Astrocyte (in vitro differentiated cells and primary cell): ENCODE data around the gene WWC2. TPM values are rescaled to one million over a fixed set of nuclear protein-coding genes. Genes with fewer than 3 reads are reported as not detected.

Experiments used
- DNase-seq: peaks from one replicate; pipeline ENCODE4 v3.0.0-alpha.2; 2010; ENCODE audit warnings: low read depth
- FAIRE-seq: peaks from 2 replicates; lab custom pipeline; 2011; peaks lifted over from hg19 to GRCh38; lab: Jason Lieb, UNC
- H2AFZ ChIP-seq: 2 replicates; pipeline ENCODE4 v1.6.0; 2012; ENCODE audit warnings: low read depth, low read length, inconsistent platforms
- H3K27ac ChIP-seq: 2 replicates; pipeline ENCODE4 v1.5.1; 2011; ENCODE audit warnings: low read depth, low read length, inconsistent platforms
- H3K27me3 ChIP-seq: 2 replicates; pipeline ENCODE4 v1.6.0; 2011; ENCODE audit warnings: low read length, inconsistent platforms; ENCODE audit not compliant: insufficient read depth
- H3K36me3 ChIP-seq: 2 replicates; pipeline ENCODE4 v1.5.1; 2011; ENCODE audit warnings: low read length, inconsistent platforms; ENCODE audit not compliant: insufficient read depth
- H3K4me1 ChIP-seq: 2 replicates; pipeline ENCODE4 v1.5.1; 2011; ENCODE audit warnings: low read length, inconsistent platforms; ENCODE audit not compliant: insufficient read depth
- H3K4me2 ChIP-seq: 2 replicates; pipeline ENCODE4 v1.6.0; 2012; ENCODE audit warnings: low read length, inconsistent platforms
- H3K4me3 ChIP-seq: 2 replicates; pipeline ENCODE4 v1.5.1; 2011; ENCODE audit warnings: low read depth, mild to moderate bottlenecking, low read length, inconsistent platforms; ENCODE audit not compliant: insufficient read depth
- H3K79me2 ChIP-seq: 2 replicates; pipeline ENCODE4 v1.6.0; 2012; ENCODE audit warnings: mild to moderate bottlenecking, low read length, inconsistent platforms; ENCODE audit not compliant: insufficient read depth
- H3K9ac ChIP-seq: 2 replicates; pipeline ENCODE4 v1.6.0; 2012; ENCODE audit warnings: mild to moderate bottlenecking, low read length, inconsistent platforms
- H3K9me3 ChIP-seq: 2 replicates; pipeline ENCODE4 v1.5.1; 2012; ENCODE audit warnings: low read depth, mild to moderate bottlenecking, low read length, inconsistent platforms; ENCODE audit not compliant: insufficient read depth
- H4K20me1 ChIP-seq: 2 replicates; pipeline ENCODE4 v1.6.0; 2012; ENCODE audit warnings: low read length, inconsistent platforms; ENCODE audit not compliant: insufficient read depth
- H3K27ac Mint-ChIP-seq: one replicate; pipeline ENCODE4 v1.8.0; 2021; ENCODE audit warnings: mild to moderate bottlenecking, mixed read lengths; ENCODE audit not compliant: unreplicated experiment
- H3K27me3 Mint-ChIP-seq: one replicate; pipeline ENCODE4 v1.8.0; 2021; ENCODE audit warnings: low read depth, mixed read lengths; ENCODE audit not compliant: unreplicated experiment
- H3K36me3 Mint-ChIP-seq: one replicate; pipeline ENCODE4 v1.8.0; 2021; ENCODE audit warnings: low read depth, mixed read lengths; ENCODE audit not compliant: unreplicated experiment
- H3K4me1 Mint-ChIP-seq: one replicate; pipeline ENCODE4 v1.8.0; 2021; ENCODE audit warnings: low read depth, mixed read lengths; ENCODE audit not compliant: unreplicated experiment
- H3K4me3 Mint-ChIP-seq: one replicate; pipeline ENCODE4 v1.8.0; 2021; ENCODE audit warnings: mild to moderate bottlenecking, moderate library complexity, mixed read lengths; ENCODE audit not compliant: unreplicated experiment
- H3K9me3 Mint-ChIP-seq: one replicate; pipeline ENCODE4 v1.8.0; 2021; ENCODE audit warnings: mild to moderate bottlenecking, mixed read lengths; ENCODE audit not compliant: unreplicated experiment
- CTCF ChIP-seq: IDR thresholded peaks from 2 replicates; pipeline ENCODE4 v1.5.1; 2011; ENCODE audit warnings: low read depth, mild to moderate bottlenecking, inconsistent platforms, low read length, moderate library complexity; ENCODE audit not compliant: insufficient read depth
- EZH2 ChIP-seq: IDR thresholded peaks from 2 replicates; pipeline ENCODE4 v1.6.1; 2012; ENCODE audit warnings: mild to moderate bottlenecking, low read length, inconsistent platforms; ENCODE audit not compliant: insufficient read depth
- total RNA-seq: library from RNA; stranded (reverse); gene quantifications from 2 replicates; pipeline ENCODE4 v1.2.1, GENCODE V29; 2021

WWC2 gene
- total RNA-seq, 1 donor from 2014 or later: 62.6 TPM

GRCh38 chr4:183153190-183153916 lies 54.3 kb downstream of the WWC2 start:
- no peak overlapping the region for H3K27ac Mint-ChIP-seq

GRCh38 chr4:183154701-183155391 lies 55.8 kb downstream of the WWC2 start:
- no peak for FAIRE-seq
- Histone ChIP-seq H4K20me1 (peaks cover 59% of the 10 kb centered on the region), H3K36me3 (no peaks in the 10 kb centered on the region), H3K27me3 (no peaks in the 10 kb centered on the region), H2AFZ (no peak overlapping the region), H3K79me2 (peaks cover 78% of the 10 kb centered on the region), H3K9me3 (no peaks in the 10 kb centered on the region), H3K27ac (no peak overlapping the region), H3K9ac (no peak overlapping the region), H3K4me1 (no peaks in the 10 kb centered on the region), H3K4me3 (no peak overlapping the region), H3K4me2 (no peak overlapping the region)
- H3K36me3 Mint-ChIP-seq: peaks cover 4% of the 10 kb centered on the region
- TF ChIP-seq EZH2: no peak
- TF ChIP-seq CTCF: no peak
- peaks cover 15% of the 10 kb centered on the region for H3K4me1 Mint-ChIP-seq
- H3K27me3 Mint-ChIP-seq: no peaks in the 10 kb centered on the region
- peak overlapping the region; percentile 3 for H3K4me3 Mint-ChIP-seq
- no peak overlapping the region for H3K27ac Mint-ChIP-seq
- H3K9me3 Mint-ChIP-seq: no peaks in the 10 kb centered on the region
- DNase-seq: no peak

More at GRCh38 chr4:183153190-183153916, 54.3 kb downstream of the WWC2 start:
- H3K9me3 ChIP-seq: no peaks in the 10 kb centered on the region
- H3K4me1 ChIP-seq: no peaks in the 10 kb centered on the region
- H3K27ac ChIP-seq: no peak overlapping the region
- Mint-ChIP-seq H3K9me3 (no peaks in the 10 kb centered on the region), H3K36me3 (peaks cover 4% of the 10 kb centered on the region), H3K4me3 (no peak overlapping the region), H3K27me3 (no peaks in the 10 kb centered on the region), H3K4me1 (peaks cover 17% of the 10 kb centered on the region)
- no peak overlapping the region for H3K4me3 ChIP-seq
- peaks cover 77% of the 10 kb centered on the region for H3K79me2 ChIP-seq
- H4K20me1 ChIP-seq: peaks cover 63% of the 10 kb centered on the region
- H3K36me3 ChIP-seq: no peaks in the 10 kb centered on the region
- FAIRE-seq: no peak
- no peak overlapping the region for H3K4me2 ChIP-seq
- TF ChIP-seq CTCF: no peak
- no peak for DNase-seq
- H3K27me3 ChIP-seq: no peaks in the 10 kb centered on the region
- no peak overlapping the region for H2AFZ ChIP-seq
- no peak overlapping the region for H3K9ac ChIP-seq
